Stimulated activated naive B cell treated with anti-CD40 and anti-IgM and Interleukin-4, amounts not matched to agents 10 μg/mL and 1 μg/mL and 100 μg/mL, for 72 hours (primary cell): Measurements from ENCODE around the gene C1QTNF1.

Experiments
- ATAC-seq, 2 donors: fragments of 150-1000 bp; cut with Tn5 transposase; replicated peaks; 2 replicates each; pipeline ENCODE4 v1.10.0; 2021; ENCODE audit warnings: moderate library complexity in 1 of 2
- DNase-seq: peaks from one replicate; pipeline ENCODE4 v3.0.0; 2021
- H3K27ac Mint-ChIP-seq: one replicate; pipeline ENCODE4 v1.8.0; 2022; ENCODE audit warnings: mild to moderate bottlenecking, mixed read lengths
- H3K27me3 Mint-ChIP-seq, 2 donors: one replicate each; pipeline ENCODE4 v1.8.0; 2022; ENCODE audit warnings: mixed read lengths in 2 of 2
- H3K36me3 Mint-ChIP-seq, 2 donors: one replicate each; pipeline ENCODE4 v1.8.0; 2022; ENCODE audit warnings: mixed read lengths in 2 of 2, mild to moderate bottlenecking in 1 of 2
- H3K4me1 Mint-ChIP-seq, 2 donors: one replicate each; pipeline ENCODE4 v1.8.0; 2022; ENCODE audit warnings: mixed read lengths in 2 of 2, mild to moderate bottlenecking in 1 of 2
- H3K4me3 Mint-ChIP-seq, 2 donors: one replicate each; pipeline ENCODE4 v1.8.0; 2022; ENCODE audit warnings: mild to moderate bottlenecking in 2 of 2, mixed read lengths in 2 of 2, moderate library complexity in 1 of 2
- H3K9me3 Mint-ChIP-seq, 2 donors: one replicate each; pipeline ENCODE4 v1.8.0; 2022; ENCODE audit warnings: mixed read lengths in 2 of 2, mild to moderate bottlenecking in 1 of 2

The C1QTNF1 gene

DNA sequence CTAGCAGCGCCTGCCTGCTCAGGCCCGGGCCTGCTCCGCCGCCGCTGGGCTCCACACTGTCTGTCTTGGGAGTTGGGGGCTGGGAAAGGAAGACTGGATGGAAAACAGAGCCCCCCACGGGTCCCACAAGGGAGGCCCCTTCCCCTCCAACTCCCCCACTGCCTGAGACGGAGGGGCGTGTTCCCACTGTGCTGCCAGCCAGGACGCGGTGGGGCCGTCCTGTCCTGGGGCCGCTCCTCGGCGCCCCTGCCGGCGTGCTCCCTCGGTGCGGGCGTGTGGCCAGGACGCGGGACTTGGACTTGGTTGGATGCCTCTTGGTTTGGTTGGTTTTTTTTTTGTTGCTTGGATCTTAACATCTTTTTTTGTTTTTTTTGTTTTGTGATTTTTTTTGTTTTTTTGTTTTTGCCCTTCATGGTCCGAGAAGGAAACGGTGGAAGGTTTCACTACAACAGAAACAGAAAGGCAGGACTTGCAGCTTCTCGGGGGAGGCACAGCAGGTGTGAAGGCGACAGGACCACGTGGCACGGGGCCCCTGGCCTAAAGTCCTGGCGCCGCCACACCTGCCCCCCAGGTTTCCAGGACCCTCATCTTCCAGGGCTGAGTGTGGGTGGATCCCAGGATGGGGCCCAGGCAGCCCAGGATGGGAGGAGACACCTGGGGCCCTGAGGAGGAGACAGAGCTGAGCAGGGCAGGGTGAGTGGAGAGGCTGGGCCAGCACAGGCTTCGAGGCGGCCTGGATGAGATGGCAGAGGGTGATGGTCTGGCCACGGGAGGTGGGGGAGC lies 66.7 kb downstream of the C1QTNF1 start:
- Mint-ChIP-seq H3K27me3 (peaks cover 22 to 36% of the 10 kb centered on the region in 2 donors), H3K27ac (peak overlapping the region; percentile 63), H3K36me3 (peaks cover 12 to 21% of the 10 kb centered on the region in 2 donors), H3K4me1 (peaks cover 0 to 3% of the 10 kb centered on the region in 2 donors), H3K9me3 (no peaks in the 10 kb centered on the region), H3K4me3 (no peak overlapping the region)
- DNase-seq: no peak
- ATAC-seq: no peak

GRCh38 chr17:79091226-79091670 lies 67.3 kb downstream of the C1QTNF1 start:
- Mint-ChIP-seq H3K4me3 (no peak overlapping the region), H3K36me3 (peaks cover 8 to 17% of the 10 kb centered on the region in 2 donors), H3K9me3 (no peaks in the 10 kb centered on the region), H3K27ac (no peak overlapping the region), H3K27me3 (peaks cover 27 to 42% of the 10 kb centered on the region in 2 donors), H3K4me1 (peaks cover 0 to 3% of the 10 kb centered on the region in 2 donors)
- ATAC-seq (no peak), DNase-seq (no peak)

- Mint-ChIP-seq H3K4me3 (no peak overlapping the region), H3K27me3 (peaks cover 31 to 50% of the 10 kb centered on the region in 2 donors), H3K27ac (no peak overlapping the region), H3K9me3 (no peaks in the 10 kb centered on the region), H3K36me3 (peaks cover under 1 to 8% of the 10 kb centered on the region in 2 donors), H3K4me1 (peaks cover 2 to 3% of the 10 kb centered on the region in 2 donors)
- ATAC-seq (no peak), DNase-seq (no peak)
Measured at GRCh38 chr17:79092567-79092966, 68.6 kb downstream of the C1QTNF1 start.

DNA sequence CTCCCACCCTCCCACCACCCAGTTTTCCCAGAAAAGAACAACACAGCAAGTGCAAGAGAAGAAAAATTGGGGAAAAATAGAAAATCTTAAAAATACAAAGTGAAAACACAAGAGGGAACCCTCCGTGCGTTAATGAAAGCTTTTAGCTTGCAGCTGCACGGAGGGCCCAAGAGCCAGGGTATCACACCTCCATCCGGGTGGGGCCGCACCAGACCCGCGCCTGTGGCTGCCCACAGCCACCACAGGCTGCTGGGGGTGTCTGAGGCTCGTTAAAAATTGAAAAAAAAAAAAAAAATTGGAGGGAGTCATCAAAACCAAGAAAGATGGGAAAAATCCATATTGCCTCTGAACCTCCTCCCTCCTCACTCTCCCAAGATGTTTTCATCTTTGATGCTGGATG lies 69.3 kb downstream of the C1QTNF1 start:
- H3K36me3 Mint-ChIP-seq: peaks cover 0 to 4% of the 10 kb centered on the region in 2 donors
- H3K4me1 Mint-ChIP-seq: peaks cover 6 to 8% of the 10 kb centered on the region in 2 donors
- ATAC-seq (no peak), DNase-seq (no peak)
- H3K4me3 Mint-ChIP-seq: no peak overlapping the region
- H3K9me3 Mint-ChIP-seq: no peaks in the 10 kb centered on the region
- no peak overlapping the region for H3K27ac Mint-ChIP-seq
- peaks cover 38 to 57% of the 10 kb centered on the region in 2 donors for H3K27me3 Mint-ChIP-seq

- H3K9me3 Mint-ChIP-seq: no peaks in the 10 kb centered on the region
- no peak overlapping the region for H3K27ac Mint-ChIP-seq
- ATAC-seq (no peak), DNase-seq (no peak)
- peaks cover 6 to 8% of the 10 kb centered on the region in 2 donors for H3K4me1 Mint-ChIP-seq
- no peak overlapping the region for H3K4me3 Mint-ChIP-seq
- peaks cover 0 to 4% of the 10 kb centered on the region in 2 donors for H3K36me3 Mint-ChIP-seq
- peaks cover 48 to 67% of the 10 kb centered on the region in 2 donors for H3K27me3 Mint-ChIP-seq
Measured at GRCh38 chr17:79094261-79094660, 70.3 kb downstream of the C1QTNF1 start.

- H3K9me3 Mint-ChIP-seq: no peaks in the 10 kb centered on the region
- no peak overlapping the region for H3K4me3 Mint-ChIP-seq
- H3K36me3 Mint-ChIP-seq: peaks cover 0 to 3% of the 10 kb centered on the region in 2 donors
- H3K27me3 Mint-ChIP-seq: peaks cover 60 to 80% of the 10 kb centered on the region in 2 donors
- no peak overlapping the region for H3K27ac Mint-ChIP-seq
- no peak for DNase-seq
- ATAC-seq: peak in 1 of 2 donors; percentile 38
- H3K4me1 Mint-ChIP-seq: peaks cover 6 to 8% of the 10 kb centered on the region in 2 donors
Measured at GRCh38 chr17:79095345-79096055, 71.5 kb downstream of the C1QTNF1 start.

DNA sequence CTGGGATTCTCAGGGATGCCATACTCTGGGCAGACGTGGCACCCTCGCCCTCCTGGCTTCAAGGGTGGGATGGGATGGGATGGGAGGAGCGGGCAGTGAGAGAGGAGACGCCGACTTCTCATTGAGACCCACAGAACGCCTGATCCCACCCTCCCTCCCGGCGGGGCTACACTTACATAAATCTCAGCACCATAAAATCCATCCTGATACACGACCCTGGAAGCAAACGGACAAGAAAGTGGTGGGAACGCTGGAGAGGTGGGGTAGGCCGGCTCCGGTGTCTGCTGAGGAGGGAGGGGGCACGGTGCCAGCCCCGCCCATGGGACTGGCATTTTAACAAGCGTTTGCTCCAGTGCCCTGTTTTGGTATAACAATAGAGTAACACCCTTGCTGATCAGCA lies 72.5 kb downstream of the C1QTNF1 start:
- Mint-ChIP-seq H3K4me1 (peaks cover 6 to 8% of the 10 kb centered on the region in 2 donors), H3K36me3 (no peaks in the 10 kb centered on the region), H3K4me3 (no peak overlapping the region), H3K9me3 (no peaks in the 10 kb centered on the region), H3K27me3 (peaks cover 60 to 90% of the 10 kb centered on the region in 2 donors), H3K27ac (no peak overlapping the region)
- no peak for DNase-seq
- no peak for ATAC-seq

- Mint-ChIP-seq H3K27me3 (peaks cover 63 to 93% of the 10 kb centered on the region in 2 donors), H3K4me1 (peaks cover 4 to 8% of the 10 kb centered on the region in 2 donors), H3K9me3 (no peaks in the 10 kb centered on the region), H3K4me3 (peak overlapping the region in 1 of 2 donors; percentile 57), H3K36me3 (no peaks in the 10 kb centered on the region), H3K27ac (no peak overlapping the region)
- DNase-seq: no peak
- no peak for ATAC-seq
Measured at GRCh38 chr17:79097226-79098055, 73.5 kb downstream of the C1QTNF1 start.

DNA sequence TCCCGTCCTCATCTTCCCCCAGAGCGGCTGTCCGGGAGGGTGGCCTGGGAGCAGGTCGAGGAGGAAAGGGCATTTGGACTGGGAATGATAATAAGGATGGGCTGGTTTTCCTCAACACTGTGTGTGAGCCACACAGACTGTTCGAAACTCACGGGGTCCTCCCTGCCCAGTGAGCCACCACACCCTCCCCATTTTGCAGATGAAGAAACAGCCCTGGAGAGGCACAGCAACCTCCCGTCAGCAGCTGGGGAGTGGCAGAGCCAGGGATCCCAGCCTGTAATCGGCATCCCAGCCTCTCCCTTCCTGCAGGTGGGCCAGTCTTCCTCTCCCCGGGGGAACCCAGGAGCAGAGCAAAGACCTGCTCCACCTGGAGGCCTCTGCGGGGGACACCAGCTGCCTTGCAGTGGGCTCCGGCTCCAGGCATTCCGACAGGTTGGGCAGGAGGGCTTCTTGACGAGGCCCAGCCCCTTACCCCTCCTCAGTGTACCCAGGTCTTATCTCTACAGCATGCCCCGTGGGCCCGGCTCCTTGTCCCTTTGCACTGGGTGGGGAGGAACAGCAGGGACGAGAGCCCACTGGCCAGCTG lies 74.4 kb downstream of the C1QTNF1 start:
- peaks cover 70 to 95% of the 10 kb centered on the region in 2 donors for H3K27me3 Mint-ChIP-seq
- DNase-seq (no peak), ATAC-seq (no peak)
- H3K4me3 Mint-ChIP-seq: no peak overlapping the region
- H3K4me1 Mint-ChIP-seq: peaks cover 3 to 8% of the 10 kb centered on the region in 2 donors
- H3K27ac Mint-ChIP-seq: no peak overlapping the region
- H3K9me3 Mint-ChIP-seq: no peaks in the 10 kb centered on the region
- H3K36me3 Mint-ChIP-seq: no peaks in the 10 kb centered on the region
